HG03135 (cell line): ENCODE data around the gene NKX1-1.
"Not testable (repeated sequence)": the region's sequence is repeated elsewhere in the genome, so short reads cannot be mapped to it uniquely, and the experiment has no call there.

Source experiments
- ATAC-seq: cut with Tn5 transposase; IDR thresholded peaks from one replicate; pipeline ENCODE4 v1.9.1; 2021; ENCODE audit warnings: mild to moderate bottlenecking, moderate library complexity; ENCODE audit not compliant: unreplicated experiment

The NKX1-1 gene

GRCh38 chr4:1393866-1394265 lies 12.4 kb downstream of the NKX1-1 start:
- ATAC-seq, result no peak

GRCh38 chr4:1393363-1393762 lies 12.9 kb downstream of the NKX1-1 start:
- not testable (repeated sequence) for ATAC-seq

DNA sequence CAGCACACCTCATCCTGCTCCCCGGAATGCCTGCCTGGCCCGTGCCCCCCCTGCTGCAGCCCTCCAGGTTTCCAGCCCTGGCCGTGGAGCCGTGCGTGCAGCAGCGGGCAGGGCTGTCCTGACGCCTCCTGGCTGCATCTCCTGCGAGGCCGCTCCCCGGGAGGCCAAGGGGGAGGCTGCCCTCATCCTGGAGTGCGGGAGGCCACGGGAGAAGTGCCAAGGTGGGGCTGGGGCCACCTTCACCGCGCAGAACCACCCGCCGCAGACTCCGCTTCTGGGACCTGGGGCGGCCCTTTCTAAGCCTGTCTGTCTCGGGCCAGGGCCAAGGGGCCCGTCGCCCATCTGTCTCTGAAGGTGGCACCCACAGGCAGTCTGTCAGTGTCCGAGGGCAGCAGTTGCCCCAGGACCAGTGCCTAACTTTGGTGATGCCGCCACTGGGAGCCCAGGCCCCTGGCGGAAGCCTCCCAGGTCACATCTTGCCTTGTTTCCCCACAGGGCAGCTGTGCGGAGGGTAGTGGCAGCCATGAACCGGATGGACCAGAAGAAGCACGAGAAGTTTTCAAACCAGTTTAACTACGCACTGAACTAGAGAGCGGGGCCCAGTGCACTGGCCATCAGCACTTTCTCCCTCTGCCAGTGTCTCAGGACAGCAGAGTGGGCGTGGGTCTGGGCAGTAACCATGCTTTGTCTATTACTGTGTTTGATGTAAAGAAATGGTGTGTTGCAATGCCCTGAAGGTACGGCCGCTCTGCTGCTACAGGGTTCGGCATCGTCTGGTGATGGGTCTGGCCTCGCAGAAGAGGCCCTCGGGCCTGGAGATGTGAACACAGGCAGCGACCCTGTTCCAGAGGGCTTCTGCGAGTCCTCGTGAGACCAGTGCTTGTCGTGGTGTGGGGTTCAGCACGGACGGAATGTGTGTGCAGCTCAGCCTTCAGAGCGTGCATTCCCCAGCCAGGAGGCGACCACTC lies 20.6 kb downstream of the NKX1-1 start:
- no peak for ATAC-seq

DNA sequence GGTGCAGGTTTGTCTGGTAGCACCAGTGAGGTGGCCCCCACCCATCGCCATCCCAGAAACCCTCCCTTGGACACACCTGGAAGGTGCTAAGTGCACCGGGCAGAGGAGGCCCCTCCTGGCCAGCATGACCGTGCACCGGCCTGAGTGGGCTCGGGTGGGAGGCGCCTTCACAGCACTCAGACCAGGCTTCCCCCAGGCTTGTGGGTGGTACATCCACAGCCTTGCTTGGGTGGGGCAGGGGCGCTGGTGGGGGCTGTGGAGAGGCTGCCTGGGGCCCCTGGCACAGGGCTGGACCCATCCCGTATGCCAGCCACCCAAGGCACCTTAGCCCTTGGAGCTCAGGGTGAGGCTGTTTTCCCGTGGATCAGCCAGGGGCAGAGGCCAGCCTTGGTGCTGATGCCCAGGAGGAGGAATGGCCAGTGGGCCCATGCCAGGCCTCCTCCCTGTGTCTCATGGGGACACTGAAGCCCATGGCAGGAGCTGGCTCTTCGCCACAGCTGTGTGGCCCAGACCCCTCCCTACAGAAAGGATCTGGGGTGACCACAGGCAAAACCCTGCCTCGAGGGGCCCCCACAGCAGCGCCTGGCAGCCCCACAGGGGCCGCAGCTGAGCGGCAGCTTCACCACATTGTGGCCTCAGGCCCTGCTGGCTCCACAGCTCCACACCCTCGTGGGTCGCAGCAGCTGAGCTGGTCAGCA lies 21.4 kb downstream of the NKX1-1 start:
- ATAC-seq, result no peak

- no peak for ATAC-seq
Measured at GRCh38 chr4:1383728-1384591, 22.3 kb downstream of the NKX1-1 start.

DNA sequence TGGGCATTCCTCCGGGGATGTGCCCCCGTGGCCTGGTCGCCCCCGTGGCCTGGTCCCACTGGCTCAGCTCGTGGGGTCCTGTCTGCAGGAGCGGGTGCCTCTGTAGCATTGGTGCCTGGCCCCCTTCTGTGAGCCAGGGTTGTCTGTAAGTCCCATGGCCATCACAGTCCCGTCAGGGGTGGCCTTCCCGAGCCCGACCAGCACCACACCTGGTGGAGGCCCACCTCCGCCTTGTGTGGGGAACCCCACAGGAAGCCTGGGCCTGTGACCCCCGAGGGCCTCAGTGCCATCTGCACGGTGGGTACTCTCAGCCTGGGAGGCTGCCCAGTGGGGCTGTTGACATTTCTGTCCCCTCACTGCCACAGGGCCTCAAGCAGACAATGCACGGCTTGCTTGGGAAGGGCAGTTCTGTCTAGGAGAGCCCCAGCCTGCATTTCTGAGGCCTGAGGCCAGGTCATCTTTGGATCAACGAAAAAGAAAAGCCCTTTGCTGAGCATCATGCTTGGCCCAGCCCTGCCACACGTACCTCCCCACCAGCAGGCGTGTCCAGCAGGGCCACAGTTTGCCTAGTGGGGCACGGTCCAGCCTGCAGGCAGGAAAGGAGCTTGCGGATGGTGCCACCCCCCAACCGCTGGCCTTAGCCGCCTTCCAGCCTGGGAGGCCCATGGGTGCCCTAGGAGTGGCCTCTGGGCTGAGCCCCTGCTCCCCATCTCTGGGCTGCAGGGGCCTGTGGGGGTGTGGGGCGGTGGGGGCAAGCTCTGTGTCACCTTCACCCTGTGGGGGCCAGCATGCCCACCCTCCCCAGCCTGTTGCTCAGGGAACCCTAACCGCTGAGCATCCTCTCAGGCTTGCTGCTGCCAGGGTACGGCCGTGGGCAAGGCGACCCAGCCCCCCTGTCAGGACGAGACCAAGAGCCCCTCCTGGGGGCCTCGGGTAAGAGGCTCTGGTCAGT lies 23.2 kb downstream of the NKX1-1 start:
- no peak for ATAC-seq

- no peak for ATAC-seq
Measured at GRCh38 chr4:1381944-1382541, 24.2 kb downstream of the NKX1-1 start.

DNA sequence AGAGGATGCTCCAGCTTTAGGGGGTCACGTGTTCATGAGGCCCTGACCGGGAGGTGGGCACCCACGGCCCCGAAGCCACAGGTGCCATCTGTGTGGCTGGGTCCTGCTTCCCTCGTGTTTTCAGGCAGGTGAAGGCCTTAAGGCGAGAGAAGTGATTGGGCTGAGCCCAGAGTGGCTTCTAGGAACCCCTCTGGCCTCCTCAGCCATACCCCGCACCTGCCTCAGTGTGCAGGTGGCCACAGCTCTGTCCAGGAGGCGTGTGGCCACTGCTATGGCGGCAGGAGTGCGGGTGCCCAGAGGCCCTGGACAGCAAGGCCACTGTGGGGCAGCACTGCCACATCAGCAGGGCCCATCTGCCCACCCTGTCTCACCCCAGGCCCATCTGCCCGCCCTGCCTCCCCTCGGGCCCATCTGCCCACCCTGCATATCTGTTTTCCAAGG lies 25.0 kb downstream of the NKX1-1 start:
- ATAC-seq, result no peak

DNA sequence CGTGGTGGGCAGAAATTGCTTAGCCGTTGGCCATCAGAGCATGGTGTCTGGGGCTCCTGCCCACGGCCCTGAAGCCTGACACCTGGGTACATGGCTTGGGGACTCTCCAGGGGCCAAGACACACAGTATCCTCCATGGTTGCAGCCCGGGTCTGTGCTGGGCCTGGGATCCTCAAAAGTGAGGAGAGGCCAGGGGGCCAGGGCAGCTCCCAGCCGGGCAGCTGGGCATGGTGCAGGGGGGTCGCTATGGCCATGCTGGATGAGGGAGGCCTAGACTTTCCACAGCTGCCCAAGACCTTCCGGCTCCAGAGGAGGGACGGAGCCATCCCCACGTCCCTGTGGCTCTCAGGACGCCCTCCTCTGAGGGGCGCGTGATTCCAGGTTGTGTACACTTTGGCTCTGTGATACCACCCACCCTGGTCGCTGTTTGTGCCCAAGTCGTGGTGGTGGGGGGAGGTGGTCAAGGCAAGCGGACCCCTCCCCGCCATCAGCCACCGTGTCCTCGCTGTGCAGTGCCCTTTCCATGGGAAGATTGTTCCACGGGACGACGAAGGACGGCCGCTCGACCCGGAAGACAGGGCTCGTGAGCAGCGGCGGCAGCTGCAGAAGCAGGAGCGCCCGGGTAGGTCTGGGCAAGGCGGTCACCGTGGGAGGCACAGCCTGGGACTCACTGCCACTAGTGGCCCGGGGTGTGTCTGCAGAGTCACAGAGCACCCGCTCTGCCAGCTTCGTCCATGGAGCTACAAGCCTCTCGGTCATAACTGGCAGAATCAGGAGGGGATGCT lies 25.7 kb downstream of the NKX1-1 start:
- no peak for ATAC-seq

GRCh38 chr4:1379801-1380331 lies 26.4 kb downstream of the NKX1-1 start:
- no peak for ATAC-seq

DNA sequence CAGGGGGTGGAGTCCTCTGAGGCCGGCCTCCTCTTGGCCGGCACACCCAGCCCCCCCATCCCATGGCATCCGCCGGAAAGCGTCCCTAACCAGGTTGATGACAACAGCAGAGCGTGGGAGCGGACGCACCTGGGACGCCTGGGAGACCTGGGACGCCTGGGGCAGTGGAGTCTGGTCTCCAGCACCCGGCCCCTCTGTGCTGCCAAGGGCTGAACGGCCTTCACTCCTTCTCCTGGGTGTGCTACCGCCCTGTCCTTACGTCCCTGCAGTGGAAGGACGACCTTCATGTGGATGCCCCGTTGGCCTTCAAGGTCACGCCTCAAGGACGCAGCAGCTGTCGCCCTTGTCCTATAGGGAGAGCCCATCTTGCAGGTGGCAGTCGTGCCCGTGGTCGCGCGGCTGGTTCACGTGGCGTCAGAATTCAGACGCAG lies 26.9 kb downstream of the NKX1-1 start:
- no peak for ATAC-seq

- no peak for ATAC-seq
Measured at GRCh38 chr4:1378559-1379231, 27.5 kb downstream of the NKX1-1 start.

GRCh38 chr4:1377606-1378261 lies 28.5 kb downstream of the NKX1-1 start:
- ATAC-seq, result no peak

GRCh38 chr4:1376841-1377605 lies 29.2 kb downstream of the NKX1-1 start:
- no peak for ATAC-seq

DNA sequence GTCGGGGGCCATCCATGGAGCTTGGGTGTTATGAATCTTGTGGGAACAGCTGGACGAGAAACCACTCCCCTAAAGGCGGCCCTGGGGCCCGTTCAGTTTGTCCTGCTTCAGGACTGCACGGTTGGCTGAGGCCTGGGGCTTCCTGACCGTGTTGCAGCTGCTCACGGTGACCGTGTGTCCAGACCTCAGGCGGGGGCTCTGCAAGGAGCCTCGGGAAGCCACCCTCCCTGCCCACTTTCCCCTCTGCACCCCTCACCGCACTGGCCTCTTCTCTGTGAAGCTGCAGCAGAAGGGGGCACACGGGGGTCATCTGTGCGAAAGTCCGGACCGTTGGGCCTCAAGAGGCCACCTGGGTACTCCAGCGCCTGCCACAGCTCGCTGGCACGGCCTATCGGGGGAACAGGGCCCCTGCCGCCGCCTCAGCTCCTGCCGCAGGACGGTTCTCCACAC lies 29.8 kb downstream of the NKX1-1 start:
- no peak for ATAC-seq

DNA sequence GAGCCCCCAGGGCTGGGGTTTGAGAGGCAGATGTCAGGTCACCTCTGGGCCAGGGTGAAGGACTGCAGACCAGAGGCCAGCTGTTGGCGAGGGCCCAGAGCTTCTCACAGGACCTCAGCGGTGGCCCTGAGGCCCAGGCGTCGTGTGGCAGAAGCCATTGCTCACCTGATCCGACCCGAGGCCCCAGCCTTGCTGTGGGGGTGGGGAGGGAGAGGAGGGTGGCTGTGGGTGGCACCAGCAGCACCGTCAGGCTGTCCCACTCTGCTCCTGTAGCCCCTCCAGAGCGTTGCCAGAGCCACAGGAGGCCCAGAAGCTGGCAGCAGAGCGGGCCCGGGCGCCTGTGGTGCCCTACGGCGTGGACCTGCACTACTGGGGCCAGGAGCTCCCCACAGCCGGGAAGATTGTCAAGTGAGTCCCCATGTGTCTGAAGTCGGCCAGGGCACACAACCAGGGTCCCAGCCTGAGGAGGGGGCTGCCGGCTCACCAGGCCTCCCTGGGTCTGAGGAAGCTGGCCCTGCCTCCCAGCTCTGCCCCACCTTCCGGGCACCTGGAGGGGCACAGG lies 30.4 kb downstream of the NKX1-1 start:
- no peak for ATAC-seq
